Ramos (cell line): ENCODE measurements around the gene C1QBP.
"Not testable (repeated sequence)": the region's sequence is repeated elsewhere in the genome, so short reads cannot be mapped to it uniquely, and the experiment has no call there.

Experiments used
- in situ Hi-C: fragments of 300-500 bp; cut with MboI; formaldehyde crosslinking; loops from one replicate; pipeline ENCODE4 v1.14.3; 2022; ENCODE audit warnings: low sequenced_read_pairs; ENCODE audit not compliant: unreplicated experiment

The C1QBP gene

DNA sequence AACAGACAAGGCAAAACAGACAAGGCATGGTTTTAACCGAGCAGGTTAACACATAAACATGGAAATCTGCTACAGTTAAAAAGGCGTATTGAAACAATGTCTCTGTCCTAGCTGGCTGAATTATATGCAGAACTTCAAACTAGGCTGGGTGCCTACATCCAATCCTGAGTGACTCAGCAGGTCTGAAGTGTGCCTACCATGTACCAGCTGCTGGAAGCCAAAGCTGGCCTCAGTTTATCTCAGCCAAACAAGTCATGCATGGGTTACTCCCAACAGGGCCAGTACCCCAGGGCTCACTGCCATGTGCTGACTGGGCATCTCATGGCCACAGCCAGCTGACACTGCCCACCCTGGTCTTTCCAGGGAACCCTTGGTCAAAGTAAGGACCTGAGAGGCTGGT lies 4.0 kb downstream of the C1QBP start:
- in situ Hi-C loops = no loop called here

DNA sequence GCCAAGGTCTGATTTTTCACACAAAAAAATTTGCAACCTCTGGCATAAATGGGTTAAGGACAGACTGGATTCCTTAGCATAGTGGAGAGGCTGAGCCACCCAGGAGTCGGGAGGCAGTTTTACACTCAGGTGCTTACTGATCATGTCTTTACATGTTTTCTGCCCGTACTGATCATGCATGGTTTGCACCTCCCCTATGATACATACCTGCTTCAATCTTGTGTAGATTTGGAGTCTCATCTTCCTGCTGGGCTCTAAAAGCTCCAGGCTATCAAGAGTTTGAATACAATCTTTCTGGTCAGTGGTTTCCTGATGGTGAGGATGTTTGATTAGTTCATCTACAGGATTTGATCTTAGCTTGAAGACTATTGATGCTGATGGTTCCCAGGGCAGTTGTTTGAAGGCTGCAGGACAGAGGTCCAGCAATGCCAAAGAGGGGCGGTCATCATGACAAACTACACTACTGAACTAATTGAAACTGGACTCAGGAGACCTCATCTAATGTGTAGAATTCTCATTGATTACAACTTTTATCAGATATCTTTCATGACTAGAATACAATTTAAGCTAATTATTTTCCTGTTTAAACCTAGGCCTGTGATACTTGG lies 6.9 kb downstream of the C1QBP start:
- in situ Hi-C loops = no loop called here

DNA sequence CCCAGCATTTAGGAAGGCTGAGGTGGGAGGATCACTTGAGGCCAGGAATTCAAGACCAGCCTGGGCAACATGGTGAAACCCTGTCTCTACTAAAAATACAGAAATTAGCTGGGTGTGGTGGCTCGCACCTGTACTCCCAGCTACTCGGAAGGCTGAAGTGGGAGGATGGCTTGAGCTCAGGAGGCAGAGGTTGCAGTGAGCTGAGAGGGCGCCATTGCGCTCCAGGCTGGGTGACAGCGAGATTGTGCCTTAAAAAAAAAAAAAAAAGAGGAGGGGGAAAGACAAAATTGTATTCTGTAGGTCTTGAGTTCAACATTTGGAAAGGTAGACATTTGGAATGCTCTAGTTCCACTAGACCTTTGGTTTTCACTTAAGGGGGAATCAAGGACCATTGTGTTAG lies 7.7 kb downstream of the C1QBP start:
- in situ Hi-C loops = not testable (repeated sequence)

DNA sequence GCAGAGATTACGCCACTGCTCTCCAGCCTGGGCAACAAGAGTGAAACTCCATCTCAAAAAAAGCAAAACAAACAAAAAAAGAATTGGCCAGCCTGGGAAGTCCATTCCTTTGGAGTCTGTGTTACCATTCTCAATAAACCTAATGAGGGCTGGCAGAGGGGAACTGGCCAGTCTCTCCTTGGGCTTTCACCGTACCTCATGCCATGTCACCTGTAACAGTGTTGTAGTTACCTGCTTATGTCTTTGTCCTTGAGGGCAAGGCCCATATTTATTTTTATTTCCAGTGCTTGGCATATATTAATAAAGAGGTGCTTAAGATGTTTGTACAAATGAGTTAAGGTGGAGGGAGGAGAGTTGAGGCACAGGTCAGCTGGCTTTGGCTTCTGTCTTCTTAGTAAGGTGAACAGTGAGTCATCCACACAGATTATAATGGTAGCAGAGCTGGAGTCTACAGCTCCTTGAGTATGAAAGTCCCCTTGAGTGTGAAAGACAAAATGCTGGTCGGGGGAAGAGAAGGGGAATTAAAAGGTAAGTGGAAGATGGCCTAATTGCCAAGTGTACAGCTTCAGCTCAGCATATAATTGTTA lies 8.4 kb downstream of the C1QBP start:
- in situ Hi-C loops = no loop called here

DNA sequence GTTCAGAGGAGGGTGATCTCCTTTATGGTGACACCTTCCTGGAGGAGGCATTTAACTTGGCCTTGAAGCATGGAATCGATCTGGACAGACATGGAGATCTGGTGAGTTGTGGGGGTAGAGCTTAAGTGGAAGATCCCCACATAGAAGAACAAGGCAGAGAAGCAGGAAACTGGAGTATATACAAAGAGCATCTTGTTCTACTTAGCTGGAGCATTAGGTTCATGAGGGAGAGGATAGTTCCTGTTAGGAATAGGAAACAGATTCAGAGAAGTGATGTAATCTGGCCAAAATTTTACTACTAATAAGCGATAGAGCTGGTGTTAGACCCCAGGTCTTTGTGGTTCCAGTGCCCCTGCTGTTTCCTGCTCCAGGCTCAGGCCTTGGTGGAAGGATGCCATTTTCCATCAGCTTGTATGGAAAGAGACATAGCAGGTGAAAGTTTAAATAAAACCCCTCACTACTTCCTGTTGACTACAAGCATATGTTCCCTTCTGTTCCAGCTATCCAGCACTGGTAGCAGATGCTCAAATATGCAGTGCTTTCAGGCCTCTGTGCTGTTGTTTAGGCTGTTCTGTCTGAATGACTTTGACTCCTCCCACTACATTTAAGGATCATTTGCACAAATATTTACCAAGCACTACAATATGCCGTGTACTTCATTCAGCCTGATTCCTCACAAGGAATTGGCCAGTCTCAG lies 9.6 kb downstream of the C1QBP start:
- in situ Hi-C loops = no loop called here

- in situ Hi-C loops = no loop called here
Observed at GRCh38 chr17:5425826-5426225, 13.1 kb downstream of the C1QBP start.

GRCh38 chr17:5424909-5425308 lies 14.0 kb downstream of the C1QBP start:
- in situ Hi-C loops = no loop called here

GRCh38 chr17:5422505-5422904 lies 16.4 kb downstream of the C1QBP start:
- in situ Hi-C loops = no loop called here

GRCh38 chr17:5419959-5420653 lies 18.8 kb downstream of the C1QBP start, which contains the start of gene RPAIN:
TSS of gene RPAIN (plus strand) at chr17:5420182. CDS start at chr17:5420211, 29 bp downstream.
- in situ Hi-C loops = no loop called here

DNA sequence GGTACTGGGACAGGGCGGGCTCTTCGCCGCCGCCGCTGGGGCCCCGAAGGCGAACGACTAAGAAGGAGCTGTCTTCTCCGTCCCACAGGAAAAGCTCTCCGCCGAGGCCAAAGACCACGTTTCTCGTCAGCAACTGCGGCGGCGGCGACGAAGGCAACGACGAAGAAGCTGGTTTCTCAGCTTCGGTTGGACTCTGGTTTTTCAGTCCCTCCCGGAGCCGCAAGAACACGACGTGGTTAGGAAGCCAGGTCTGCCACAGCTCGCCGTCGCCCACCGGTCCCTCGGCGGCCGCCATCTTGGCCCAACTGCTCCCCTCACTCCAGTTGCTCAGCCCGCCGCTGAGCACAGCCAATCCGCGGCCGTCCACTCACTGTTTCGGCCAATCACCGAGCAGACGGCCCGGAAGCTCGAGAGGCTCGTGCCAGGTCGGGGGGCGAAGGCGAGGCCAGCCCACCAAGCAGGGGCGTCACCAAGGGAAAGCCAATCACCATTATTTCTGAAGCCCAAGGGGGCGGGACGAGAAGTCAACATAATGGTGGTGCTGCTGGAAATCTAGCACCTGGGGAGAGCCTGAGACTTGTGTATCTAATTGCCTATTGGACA lies 19.5 kb downstream of the C1QBP start, which contains the start of gene NUP88:
Gene NUP88, minus strand, starts transcription at position 307 of the 603 bp plus-strand sequence. Its CDS starts 12 bp downstream, at position 295.
- in situ Hi-C loops = no loop called here

- in situ Hi-C loops = no loop called here
Observed at GRCh38 chr17:5418858-5419355, 20.0 kb downstream of the C1QBP start.

DNA sequence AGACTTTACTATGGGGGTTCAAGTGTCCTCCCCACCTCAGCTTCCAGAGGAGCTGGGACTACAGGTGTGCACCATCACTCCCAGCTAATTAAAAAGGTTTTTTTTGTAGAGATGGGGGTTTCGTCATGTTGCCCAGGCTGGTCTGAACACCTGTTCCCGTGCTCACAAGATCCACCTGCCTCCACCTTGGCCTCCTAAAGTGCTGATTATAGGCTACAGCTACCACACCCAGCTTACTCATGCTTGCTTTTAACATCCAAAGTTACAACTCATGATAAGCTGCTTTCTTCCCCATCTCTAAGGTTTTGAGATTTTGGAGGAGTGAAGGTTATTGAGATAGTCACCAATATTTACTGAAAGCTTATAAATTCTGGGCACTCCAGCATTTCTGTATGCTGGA lies 22.1 kb downstream of the C1QBP start:
- in situ Hi-C loops = no loop called here

DNA sequence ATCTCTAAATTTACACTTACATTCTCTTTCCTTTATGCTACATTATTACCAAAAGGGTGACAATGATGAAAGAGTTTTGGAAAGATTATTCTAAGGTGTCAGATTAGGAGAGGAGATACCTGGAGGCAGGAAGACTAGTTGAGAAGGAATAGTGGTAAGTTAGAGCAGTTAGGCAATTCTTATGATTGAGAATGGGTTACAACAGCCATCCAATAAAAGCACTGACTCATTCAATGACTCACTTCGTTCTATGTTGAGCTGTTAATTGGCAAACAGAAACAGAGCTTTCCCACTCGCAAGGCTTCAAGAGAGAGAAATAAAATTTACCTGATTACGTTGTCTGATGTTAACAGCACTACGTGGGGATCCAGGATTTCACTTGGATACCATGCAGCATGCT lies 25.3 kb downstream of the C1QBP start:
- in situ Hi-C loops = no loop called here

DNA sequence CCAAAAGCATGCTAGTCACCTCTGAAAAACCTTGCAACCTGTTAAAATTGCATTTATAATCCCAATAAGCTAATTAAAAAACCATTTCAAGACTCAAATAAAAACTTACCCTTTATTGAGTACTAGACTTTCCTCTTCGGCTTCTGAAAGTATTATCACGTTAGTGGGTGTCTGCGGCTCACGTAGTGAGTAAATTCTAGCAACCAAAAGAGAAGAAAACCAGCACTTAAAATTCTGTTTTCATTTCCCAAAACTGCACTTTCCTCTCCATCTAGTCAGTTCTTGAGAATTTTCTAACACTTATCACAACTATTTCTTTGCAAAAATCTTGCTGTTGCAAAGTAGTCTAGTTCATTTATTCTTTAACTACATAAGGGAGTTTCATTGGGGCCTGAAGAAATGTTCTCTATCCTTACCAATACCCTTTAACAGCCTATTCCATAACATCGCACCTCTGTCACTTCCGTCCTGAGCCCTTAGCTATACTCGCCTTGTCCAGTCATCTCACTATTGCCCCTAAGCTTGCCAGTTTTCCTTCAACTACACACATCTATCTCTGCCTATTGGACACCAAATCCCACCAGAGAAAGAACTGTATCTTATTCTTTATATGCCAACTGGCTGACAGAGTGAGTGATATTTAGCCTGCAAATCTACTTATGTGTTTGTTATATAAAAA lies 28.2 kb downstream of the C1QBP start:
- in situ Hi-C loops = no loop called here

- in situ Hi-C loops = no loop called here
Observed at GRCh38 chr17:5408186-5408585, 30.8 kb downstream of the C1QBP start.

DNA sequence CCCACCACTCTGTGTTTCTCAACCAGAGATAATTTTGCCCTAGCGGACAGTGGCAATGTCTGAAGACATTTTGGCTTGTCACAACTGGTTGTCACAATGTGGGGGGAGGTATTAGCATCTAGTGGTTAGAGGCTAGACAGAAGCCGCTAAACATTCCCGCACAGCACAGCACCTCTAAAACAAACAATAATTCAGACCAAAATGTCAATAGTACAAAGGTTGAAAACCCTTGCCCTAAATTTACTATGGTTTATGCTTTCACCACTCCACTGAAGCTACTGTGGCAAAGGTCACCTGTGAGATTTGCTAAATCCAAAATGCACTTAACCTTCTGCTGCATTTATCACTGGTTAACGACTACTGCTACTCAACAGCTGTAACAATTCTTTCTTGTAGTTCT lies 33.6 kb downstream of the C1QBP start:
- in situ Hi-C loops = no loop called here

DNA sequence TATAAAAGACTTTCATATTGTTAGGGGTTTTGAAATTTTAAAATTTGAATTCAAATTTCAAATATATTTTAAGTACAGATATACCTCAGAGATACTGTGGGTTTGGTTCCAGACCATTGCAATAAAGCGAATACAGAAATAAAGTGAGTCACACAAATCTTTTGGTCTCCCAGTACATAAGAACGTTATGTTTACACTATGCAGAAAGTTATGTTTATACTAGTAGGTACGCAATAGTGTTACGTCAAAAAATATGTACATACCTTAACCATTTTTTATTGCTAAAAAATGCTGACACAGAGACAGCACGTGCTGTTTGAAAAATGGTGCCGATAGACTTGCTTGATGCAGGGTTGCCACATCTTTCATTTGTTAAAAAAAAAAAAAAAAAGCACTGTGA lies 39.2 kb downstream of the C1QBP start:
- in situ Hi-C loops = no loop called here

- in situ Hi-C loops = no loop called here
Observed at GRCh38 chr17:5396612-5397011, 42.3 kb downstream of the C1QBP start.

DNA sequence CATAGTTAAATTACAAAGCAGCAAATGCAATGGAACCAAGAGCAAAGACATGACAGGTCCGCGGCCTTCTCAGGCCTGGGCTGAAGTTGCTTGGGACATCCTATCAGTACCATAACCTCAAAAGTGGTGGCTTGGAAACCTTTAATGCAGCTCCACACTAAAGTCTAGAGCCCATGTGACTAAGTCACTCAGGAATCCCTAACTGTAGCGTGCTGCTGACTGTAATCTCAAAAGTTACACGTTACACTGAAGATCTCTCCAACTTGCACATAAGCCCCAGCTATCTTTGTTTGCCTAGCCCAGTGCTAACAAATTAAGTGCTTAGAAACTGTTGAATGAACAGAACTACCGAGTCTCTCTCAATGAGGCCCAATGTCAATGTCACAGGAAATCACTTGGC lies 47.3 kb downstream of the C1QBP start:
- in situ Hi-C loops = no loop called here
